ENCODE data around the gene DUSP2.
"Not testable (repeated sequence)": the region's sequence is repeated elsewhere in the genome, so short reads cannot be mapped to it uniquely, and the experiment has no call there.

The DUSP2 gene

DNA sequence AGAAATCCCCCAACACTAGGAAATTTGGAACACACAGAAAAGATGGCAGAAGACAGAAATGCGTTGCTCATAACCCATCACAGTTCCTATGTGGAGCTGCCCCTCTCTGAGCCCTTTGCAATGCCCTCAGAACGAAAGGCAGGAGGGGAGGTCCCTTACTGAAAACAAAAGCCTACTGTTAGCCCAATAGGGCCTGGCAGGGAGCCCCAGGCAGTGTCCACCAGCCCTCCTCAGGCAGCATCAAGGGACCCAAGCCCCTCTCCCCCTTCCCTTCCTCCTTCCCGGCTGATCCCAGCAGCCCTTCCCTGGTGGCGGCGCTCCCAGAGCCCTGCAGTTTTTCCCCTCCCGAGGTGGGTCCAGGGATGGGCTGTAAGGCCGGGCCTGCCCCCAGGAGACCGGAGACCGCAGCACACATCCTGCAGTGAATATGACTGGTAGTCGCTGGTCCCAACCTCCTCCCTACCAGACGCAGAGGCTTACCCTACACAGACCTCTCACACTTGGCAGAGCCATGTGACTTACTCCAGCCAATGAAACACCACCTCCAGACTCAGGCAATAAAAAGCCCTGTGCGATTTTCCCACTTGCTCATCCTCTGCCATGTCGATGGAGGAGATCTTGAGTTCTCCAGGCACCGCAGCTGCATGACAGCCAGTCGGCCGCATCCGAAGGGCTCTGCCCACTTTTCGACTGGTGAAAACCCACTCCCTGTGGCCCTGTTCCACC is 19.4 kb upstream of the DUSP2 start:
- H3K4me3 ChIP-seq (ENCODE audit: low read length) = peak overlapping the region; percentile 52
- DNase-seq (ENCODE audit: low read depth, low spot score) = peak; percentile 92

DNA sequence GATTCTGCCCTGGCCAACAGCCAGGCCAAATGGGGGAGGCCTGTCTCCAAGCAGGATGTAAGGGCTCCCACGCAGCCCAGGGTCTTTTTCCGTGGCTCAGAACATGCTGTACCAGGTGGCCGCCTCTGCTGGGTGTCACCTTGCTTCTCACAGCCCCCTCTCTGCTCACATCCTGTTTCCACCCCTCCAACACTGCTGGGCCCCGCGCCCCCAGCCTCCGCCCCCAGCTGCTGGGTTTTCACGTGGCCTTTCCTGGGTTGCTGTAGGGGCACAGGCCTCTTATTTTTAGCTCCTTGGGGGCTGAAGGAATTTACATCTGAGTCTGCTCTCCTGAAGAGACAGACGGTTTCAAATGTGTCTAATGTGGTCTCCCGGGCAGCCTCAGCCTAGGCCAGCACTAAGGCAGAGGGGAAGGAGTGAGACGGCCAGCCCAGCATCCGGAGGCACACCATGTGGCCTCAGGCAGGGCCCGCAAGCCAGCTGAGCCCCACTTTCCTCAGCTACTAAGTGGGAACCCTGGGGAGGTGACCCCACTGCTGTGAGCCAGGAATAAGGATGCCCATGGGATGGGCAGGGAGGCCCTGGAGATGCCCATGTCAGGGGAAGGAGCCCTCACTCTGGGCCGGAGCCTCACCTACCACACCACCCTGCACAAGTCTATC is 18.7 kb upstream of the DUSP2 start:
- peak; percentile 90 for DNase-seq (ENCODE audit: low read depth, low spot score)
- H3K4me3 ChIP-seq (ENCODE audit: low read length) = peak overlapping the region; percentile 52

DNA sequence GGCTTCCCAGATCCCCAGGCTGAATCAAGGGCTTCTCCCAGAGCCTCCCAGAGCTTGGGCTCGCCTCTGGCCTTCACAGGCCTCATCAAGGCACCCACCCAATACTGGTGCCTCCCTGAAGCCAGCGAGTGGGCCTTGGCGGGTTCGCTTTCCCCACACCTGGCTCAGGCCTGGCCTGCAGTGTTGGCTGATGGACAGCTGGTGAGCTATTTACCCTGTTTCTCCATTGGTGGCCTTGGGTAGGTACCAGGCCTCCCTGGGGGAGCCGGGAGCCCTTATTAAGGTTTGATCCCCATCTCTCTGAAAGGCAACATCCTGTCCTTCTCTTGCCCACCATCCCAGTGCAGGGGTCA is 18.2 kb upstream of the DUSP2 start:
- H3K4me3 ChIP-seq (ENCODE audit: low read length) = no peak overlapping the region; the same call in none of the 2 replicates
- no peak for DNase-seq (ENCODE audit: low read depth, low spot score)

DNA sequence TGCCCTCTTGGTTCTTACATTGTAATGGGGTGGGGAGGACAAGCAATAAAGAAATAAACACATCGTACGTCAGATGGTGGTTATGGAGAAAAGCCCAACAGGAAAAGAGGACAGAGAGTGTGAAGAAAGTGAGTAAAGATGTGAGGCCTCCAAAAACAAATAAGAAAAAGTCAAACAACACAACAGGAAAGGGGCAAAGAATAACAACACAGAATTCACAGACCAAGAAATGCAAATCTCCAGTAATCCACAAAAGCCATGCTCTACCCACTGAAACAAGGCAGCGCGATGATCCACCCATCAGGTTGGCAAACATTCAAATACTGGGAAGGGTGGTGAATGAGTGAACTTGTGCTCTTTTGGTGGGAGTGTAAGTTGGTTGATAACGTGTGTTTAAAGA is 16.7 kb upstream of the DUSP2 start:
- no peak overlapping the region for H3K4me3 ChIP-seq (ENCODE audit: low read length)
- DNase-seq (ENCODE audit: low read depth, low spot score) = no peak

DNA sequence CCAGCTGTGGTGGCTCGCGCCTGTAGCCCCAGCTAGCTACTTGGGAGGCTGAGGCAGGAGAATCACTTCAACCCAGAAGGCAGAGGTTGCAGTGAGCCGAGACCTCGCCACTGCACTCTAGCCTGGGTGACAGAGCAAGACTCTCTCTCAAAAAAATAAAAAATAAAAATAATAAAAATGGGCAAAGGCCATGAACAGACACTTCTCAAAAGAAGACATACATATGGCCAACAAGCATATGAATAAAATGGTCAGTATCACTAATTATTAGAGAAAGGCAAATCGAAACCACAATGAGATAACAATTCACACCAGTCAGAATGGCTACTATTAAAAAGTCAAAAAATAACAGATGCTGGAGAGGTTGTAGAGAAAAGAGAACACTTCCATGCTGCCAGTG is 15.1 kb upstream of the DUSP2 start:
- not testable (repeated sequence) for DNase-seq (ENCODE audit: low read depth, low spot score); H3K4me3 ChIP-seq (ENCODE audit: low read length)

DNA sequence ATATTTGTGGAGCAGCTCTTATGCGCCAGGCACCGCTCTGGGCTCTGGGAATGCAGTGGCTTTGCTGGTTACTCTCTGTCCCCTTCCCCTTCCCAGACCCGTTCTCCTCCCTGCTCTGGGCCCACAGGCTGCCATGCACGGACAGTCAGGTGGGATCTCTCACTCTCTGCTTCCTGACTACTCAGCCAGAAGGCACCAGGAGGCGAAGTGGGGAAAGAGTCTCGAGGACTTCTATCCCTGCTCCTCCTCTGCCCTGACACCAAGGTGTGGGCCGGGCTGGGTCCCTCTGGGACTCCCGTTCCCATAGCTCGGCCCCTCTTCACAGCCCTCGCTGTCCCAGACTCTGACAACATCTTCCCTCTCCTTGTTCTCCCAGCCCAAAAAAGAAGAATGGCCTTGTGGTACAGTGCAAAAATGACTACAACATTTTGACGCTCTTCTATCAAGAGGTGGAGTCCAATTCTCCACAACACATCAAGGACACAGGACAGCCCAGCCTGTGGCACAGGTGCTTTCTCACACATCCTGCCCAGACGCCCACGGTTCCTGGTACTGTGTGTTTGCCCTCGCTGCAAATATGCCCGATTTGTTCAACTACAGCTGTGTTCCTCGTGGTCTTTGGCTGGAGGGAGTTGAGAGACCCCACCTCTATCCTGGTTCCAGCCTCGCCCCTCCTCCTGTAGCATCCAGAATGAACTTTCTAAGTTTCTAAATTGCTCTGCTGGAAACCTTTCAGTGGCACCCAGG is 14.0 kb upstream of the DUSP2 start:
- no peak for DNase-seq (ENCODE audit: low read depth, low spot score)
- H3K4me3 ChIP-seq (ENCODE audit: low read length) = no peak overlapping the region

DNA sequence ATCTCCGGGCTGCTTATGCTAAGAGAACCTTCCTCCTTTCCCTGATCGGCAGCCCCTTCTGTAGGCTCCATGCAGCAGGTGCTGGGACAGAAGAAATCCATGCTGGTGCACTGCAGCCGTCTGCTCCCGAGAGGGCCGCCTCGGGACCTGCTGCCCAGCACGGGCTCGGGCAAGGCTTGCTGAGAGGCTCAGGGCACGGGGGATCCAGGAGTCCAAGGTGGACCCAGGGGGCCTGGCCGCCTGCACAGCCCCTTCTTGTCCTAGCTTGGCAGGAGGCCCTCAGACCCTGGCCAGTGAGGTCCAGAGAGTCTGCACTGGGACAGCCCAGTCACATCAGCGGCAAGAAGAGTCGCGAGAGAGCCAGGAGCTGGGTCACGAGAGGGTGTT is 13.3 kb upstream of the DUSP2 start:
- DNase-seq (ENCODE audit: low read depth, low spot score) = no peak
- no peak overlapping the region for H3K4me3 ChIP-seq (ENCODE audit: low read length)

DNA sequence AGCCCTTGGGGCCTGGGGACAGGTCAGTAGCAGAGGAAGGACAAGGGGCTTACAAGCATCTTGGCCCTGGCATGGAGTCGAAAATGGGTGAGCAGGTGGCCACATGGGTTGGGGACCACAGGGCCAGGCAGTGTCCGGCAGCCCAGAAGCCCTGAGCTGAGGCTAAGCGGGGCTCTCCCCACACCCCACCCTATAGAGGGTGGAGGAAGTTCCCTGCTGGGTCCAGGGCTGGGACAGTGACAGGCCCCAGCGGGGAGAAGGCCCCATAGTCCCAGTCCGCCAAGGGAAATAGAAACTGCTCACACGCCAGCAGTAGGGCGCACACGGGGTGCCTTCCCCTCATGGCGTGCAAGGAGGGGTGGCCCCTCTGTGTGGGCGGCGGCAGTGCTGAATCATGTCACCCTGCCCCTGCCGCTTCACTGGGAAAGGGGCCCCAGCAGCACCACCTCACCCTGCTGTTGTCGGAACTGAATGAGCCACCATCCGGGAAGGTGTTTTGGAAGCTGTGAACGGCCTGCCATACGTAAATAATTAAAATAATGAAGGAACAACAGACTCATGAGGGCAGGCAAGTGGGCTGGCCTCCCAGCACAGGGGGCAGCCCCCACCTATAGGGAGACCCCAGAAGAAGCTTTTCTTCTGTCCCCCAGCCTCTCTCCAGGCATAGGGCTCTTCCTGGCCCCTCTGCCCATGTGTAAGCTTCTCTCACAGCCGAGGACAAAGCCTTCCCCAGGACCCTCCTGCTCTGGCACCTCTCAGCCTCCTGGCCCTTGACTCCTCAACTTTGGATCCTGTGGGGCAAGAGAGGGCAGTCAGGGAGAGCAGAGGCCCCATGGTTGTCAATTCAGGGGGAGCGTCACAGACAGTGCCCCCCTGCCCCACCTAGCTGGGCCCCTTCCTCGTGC is 12.7 kb upstream of the DUSP2 start:
- no peak overlapping the region for H3K4me3 ChIP-seq (ENCODE audit: low read length)
- DNase-seq (ENCODE audit: low read depth, low spot score) = no peak

DNA sequence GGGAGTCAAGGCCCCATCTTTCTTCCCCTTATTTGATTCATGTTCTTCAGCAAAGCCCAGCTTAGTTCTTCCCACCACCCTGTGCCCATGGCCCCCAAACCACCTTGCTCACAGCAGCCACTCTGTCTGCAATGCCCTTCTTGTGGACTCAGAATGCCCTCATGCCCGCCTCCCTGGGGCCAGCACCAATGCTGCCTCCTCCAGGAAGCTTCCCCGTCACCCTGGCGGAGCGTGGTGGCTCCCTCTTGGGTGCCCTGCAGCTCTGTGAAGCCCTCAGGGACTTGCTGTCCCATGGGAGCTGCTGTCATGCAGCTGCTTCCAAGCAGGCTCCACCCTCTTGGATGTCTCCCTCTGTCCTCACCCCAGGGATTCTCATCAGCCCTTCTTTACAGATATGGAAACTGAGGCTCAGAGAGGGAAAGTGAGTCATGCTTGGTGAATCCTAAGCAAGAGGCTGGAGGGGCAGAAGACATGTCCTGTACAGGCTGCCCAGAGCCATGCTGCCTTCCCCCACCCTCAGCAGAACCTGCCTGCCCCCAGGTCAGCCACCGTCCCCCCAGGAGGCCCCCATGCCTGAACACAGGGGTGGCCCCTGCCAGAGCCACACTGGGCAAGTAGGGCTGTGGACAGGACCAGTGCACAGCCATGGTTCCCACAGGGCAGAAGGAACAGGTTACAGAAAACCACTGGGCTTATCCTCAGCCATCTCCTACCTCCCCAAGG is 11.8 kb upstream of the DUSP2 start:
- no peak overlapping the region for H3K4me3 ChIP-seq (ENCODE audit: low read length)
- DNase-seq (ENCODE audit: low read depth, low spot score) = no peak

DNA sequence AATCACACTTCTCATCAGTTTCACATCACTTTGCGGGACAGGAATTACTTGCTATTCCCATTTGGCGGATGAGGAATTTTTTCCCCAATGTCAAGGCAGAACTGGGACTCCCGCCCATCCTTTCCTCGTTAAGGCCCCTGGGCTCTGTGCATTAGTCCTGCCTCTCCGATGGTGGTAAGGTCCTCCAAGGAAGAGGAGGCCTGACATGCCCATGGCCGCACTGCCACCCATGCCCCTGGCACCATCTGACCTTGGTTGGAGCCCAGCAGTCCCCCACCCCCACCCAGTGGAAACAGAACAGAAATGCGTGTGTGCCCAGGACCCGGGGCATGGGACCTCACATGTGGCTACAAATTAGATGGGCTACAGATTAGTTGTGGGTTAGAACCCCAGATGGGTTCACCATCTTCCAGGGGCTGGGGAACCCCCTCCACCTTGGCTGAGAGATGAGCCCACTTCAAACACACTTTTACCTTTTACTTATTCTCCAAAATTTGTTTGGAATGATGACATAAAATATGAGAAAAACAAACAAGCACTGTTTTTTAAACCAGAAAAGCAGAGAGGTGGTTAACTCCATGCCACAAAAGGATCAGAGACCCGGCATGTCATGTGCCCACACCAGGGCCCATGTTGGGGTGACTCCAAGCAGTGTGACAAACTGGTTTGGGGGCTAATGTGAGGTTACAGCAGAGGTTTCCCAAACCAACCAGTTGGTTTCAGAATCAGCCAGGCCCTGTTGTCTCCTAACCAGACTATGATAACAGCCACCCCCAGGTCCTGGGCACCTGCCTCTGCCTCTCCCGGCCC is 11.0 kb upstream of the DUSP2 start:
- H3K4me3 ChIP-seq (ENCODE audit: low read length) = no peak overlapping the region
- DNase-seq (ENCODE audit: low read depth, low spot score) = no peak

DNA sequence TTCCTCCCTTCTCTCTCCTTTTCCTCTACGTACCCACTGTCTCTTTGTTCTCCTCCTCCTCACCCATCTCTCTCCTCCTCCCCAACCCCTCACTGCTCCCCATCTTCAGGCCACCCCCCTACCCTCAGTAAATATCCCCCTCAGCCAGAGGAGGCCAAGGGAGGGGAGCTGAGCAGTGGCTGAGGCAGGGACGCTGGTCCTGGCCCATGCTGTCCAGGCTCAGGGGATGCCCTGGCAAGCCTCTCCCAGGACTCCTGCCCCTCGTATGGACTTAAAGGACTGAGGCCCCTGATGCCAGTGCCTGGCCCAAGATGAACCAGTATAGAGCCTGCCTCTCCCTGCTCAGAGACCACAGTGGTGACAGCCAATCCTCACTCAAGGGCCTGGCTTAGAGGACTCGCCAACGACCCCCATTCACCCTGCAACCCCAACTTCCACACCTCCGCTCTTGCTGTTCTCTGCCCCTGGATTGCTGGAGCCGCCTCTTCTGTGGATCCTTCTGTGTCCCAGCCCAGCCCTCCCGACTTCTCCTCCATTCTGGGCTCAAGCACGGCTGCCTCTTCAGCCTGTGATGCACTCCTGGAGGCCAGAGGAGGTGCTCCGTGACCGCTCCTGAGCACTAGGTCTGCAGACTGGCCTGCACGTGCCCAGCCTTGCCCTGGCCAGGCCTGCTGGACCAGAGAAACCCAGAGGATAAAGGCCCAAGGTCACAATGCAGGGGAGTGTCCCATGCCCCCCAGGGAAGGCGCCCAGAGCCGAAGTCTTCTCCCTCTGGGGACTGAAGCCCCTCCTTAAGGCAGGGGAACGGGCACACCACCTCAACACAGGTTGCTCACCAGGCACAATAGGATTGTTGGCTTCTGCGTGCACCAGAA is 9.5 kb upstream of the DUSP2 start:
- no peak overlapping the region for H3K4me3 ChIP-seq (ENCODE audit: low read length)
- DNase-seq (ENCODE audit: low read depth, low spot score) = no peak

DNA sequence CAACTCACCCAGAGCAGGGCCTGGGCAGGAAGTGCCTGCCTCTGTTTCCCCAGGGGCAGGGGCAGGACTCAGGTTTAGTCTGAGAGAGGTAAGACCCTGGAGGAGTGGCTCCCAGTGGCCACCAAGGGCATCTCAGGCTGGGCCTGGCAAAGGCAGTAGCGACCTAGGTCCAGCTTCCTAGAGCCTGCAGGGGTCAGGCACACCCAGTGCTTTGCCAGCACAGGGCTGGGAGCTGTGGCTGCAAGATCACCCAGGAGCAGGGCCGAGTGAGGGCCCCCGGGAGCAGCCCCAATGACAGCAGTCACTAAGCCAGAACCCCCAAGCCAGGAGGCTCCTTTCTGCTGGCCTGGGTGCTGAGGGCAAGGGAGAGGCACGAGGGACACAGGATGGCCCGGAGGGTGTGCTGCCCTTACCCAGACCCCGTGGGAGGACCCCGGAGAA is 8.8 kb upstream of the DUSP2 start:
- H3K4me3 ChIP-seq (ENCODE audit: low read length) = no peak overlapping the region
- no peak for DNase-seq (ENCODE audit: low read depth, low spot score)

DNA sequence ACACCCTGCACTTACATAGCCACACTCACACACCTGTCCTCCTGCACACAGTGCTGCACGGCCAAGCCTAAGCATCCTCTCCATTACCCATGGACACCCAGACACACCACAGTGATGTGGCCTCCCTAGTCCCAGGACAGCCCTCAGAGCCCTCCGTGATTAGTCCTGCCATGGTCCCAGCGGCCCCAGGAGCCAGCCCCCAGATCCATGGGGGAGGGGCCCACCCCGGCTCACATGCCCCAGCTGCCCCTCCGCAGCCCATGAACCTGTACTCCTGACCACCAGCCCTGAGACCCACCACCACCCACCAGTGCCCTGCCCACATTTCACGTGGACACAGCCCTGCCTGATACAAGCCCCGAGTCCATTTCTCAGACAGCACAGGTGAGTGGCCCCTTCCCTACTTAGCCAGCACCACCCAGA is 8.1 kb upstream of the DUSP2 start:
- no peak for DNase-seq (ENCODE audit: low read depth, low spot score)
- H3K4me3 ChIP-seq (ENCODE audit: low read length) = no peak overlapping the region

DNA sequence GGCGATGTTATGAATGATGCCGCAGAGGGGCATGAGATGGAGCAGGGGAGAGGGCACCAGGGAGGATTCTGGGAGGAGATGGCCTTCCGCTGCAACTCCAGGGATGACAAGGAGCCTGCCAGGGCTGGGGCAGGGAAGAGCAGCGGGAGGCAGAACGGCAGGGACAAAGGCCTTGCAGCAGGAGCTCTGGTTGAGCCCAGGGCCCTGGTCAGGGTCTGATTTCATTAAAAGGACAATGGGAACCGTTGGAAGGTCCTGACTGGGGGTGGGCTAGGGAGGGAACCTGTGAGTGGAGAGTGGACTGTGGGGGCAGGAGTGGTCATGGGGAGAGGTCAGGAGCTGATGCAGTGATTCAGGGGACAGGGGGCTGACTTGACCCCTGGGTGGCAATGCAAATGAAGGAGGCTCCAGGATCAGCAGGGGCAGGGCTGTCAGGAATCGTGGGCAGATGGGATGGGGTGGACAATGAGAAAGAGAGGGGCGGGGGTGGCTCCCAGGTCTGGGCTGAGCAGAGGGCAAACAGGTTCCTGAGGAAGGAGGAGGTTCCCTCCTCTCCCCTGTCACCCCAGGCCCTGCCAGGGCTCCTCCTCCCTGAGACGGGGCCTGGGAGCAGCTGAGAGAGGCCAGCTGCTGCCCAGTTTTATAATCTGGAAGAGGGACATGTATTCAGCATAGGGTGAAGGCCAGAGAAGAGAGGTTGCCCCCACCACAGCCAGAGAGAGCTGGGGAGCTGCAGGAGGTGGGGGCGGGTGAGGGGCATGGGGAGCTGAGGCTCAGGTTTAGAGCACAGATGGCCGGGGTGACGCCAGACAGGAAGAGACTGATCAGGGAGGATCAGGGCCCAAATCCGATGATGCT is 7.3 kb upstream of the DUSP2 start:
- no peak for DNase-seq (ENCODE audit: low read depth, low spot score)
- no peak overlapping the region for H3K4me3 ChIP-seq (ENCODE audit: low read length)

DNA sequence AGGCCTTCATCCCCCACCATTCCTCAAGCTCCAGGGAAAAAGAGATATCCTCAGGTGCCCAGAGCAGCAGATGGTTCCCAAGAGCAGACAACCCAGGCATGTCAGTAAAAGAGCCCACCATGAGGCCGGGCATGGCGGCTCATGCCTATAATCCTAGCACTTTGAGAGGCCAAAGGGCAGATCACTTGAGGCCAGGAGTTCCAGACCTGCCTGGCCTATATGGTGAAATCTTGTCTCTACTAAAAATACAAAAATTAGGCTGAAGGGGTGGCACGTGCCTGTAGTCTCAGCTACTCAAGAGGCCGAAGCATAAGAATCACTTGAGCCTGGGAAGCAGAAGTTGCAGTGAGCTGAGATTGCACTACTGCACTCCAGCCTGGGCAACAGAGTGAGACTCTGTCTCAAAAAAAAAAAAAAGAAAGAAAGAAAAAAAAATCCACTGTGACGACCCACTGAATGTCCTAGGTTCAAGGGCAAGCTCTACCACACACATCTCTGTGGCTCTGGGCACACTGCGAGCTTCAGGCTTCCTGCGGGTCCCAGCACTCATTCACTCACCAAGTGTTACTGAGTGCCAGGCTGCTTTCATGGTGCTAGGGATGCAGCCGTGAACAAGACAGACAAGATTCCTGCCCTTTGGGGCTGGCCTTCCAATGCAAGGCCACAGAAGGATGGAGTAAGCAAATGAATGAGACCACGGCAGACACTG is 6.5 kb upstream of the DUSP2 start:
- DNase-seq (ENCODE audit: low read depth, low spot score) = no peak
- no peak overlapping the region for H3K4me3 ChIP-seq (ENCODE audit: low read length)

Measured in Jurkat, Clone E6-1 (cell line).